IPS-11a (cell line): ENCODE data around the gene MYOD1.

Experiments used
- H3K4me3 ChIP-seq: one replicate; pipeline ENCODE4 v1.5.1; 2013; ENCODE audit warnings: low read depth, low read length, control low read depth

Gene MYOD1

DNA sequence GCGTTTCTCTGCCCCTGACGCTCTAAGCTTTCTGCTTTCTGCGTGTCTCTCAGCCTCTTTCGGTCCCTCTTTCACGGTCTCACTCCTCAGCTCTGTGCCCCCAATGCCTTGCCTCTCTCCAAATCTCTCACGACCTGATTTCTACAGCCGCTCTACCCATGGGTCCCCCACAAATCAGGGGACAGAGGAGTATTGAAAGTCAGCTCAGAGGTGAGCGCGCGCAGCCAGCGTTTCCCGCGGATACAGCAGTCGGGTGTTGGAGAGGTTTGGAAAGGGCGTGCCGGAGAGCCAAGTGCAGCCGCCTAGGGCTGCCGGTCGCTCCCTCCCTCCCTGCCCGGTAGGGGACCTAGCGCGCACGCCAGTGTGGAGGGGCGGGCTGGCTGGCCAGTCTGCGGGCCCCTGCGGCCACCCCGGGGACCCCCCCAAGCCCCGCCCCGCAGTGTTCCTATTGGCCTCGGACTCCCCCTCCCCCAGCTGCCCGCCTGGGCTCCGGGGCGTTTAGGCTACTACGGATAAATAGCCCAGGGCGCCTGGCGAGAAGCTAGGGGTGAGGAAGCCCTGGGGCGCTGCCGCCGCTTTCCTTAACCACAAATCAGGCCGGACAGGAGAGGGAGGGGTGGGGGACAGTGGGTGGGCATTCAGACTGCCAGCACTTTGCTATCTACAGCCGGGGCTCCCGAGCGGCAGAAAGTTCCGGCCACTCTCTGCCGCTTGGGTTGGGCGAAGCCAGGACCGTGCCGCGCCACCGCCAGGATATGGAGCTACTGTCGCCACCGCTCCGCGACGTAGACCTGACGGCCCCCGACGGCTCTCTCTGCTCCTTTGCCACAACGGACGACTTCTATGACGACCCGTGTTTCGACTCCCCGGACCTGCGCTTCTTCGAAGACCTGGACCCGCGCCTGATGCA lies at the start of gene MYOD1:
MYOD1 (plus strand) TSS at position 544 of the 910 bp plus-strand sequence; CDS start at position 756, 212 bp downstream.
- peak within 1 kb of the TSS; percentile 13 for H3K4me3 ChIP-seq

DNA sequence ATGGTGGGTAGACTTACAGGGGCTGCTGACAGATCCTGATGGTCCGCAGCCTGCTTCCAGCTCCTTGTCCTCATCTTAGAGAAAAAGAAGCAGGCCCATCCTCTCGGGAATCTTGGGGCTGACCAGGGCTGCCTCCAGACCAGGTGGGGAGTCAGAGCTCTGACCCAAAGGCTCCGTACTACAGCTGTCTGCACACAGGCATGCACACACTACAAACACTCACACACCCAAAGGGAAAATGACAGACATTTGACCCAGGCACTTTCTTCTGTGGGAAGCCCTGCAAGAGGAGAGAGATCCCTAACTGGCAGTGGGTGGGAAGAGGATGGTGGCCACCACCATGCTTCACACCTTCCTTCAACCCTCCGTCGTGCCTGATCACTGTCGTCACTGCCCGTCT lies 46.9 kb upstream of the MYOD1 start:
- H3K4me3 ChIP-seq, result no peak overlapping the region

DNA sequence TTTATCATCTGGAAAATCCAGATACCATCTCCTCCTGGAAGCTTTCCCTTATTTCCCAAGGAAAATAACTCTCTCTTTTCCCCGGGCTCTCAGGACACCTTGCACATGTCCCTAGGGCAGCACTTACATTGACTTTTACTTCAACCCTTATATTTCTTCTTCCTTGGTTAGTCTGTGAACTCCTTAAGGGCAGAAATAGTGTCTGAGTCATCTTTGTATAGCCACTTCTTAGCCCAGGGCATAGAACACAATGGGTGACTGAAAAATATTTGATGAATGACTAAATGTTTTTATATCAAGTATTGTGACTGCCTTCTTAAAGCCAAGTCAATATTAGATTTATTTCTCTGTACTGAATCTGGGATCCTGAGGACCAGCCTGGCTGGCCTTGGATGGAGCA lies 45.4 kb upstream of the MYOD1 start:
- no peak overlapping the region for H3K4me3 ChIP-seq

DNA sequence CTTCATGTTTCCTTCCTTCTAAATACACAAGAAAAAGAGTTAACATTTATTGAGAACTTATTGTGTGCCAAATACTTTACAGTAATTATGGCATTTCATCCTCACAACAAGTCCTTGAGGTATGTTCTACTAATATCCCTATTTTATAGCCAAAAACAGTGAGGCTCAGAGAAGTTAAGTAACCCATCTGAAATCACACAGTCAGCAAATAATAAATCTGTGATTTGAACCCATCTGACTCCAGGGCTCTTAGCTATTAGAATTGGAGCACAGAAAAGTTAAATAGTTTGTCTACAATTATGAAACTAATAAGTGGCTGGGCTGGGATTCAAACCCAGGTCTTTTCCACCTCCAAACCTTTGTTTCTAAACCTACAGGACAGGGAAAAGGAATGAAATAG lies 36.5 kb upstream of the MYOD1 start:
- H3K4me3 ChIP-seq, result no peak overlapping the region

DNA sequence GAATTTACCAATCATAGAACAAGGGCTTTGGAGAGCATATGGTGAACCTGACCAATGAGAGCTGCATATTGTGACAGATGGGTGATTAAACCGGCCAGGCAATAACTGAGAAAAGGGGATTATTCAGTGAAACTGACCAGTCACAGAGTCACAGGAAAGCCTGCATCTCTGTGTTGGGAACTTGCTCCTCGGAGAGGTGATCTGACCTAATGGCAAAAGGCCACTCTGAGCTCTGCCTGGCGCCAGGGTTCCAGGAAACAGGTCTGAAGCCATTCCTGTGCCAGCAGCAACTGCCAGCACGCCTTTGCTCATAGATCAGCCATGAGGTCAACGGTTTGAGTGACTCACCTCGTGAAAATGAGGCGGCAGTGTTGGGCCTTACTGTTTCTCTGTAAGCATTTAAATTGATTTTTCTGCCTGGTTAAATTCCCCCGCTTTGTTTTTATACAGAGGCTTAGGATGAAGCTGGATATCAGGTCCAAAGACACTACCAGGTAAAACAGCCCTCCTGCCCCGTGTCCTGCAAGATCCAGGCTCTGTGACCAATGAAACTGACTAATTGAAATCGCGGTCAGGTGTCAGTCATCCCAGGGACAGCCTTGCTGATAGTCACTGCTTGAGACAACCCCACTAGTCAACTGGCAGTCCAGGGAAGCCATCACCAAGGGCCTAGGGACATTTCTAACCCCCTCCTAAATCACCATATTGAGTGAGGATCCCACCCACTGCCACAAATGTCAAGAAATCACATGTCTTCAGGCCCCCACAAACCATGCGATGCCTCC lies 35.8 kb upstream of the MYOD1 start:
- no peak overlapping the region for H3K4me3 ChIP-seq

DNA sequence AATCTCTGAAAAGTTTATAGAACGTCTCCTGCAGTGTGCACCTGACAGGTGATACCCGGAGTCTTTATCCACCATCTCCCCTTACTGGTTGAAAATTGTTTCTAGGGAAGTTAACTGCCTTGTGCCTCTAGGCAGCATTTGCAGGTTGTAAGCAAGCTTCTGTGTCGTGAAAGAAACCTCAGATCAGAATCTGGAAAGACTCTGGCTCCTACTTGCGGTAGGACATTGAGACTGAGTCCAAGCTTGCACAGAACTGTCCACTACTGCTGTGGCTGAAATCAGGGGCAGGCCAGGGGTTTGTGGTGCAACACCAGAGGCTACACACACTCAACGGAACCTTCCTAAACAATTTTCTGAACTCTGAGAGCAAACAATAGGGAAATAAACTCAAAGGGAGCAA lies 34.8 kb upstream of the MYOD1 start:
- H3K4me3 ChIP-seq, result no peak overlapping the region

DNA sequence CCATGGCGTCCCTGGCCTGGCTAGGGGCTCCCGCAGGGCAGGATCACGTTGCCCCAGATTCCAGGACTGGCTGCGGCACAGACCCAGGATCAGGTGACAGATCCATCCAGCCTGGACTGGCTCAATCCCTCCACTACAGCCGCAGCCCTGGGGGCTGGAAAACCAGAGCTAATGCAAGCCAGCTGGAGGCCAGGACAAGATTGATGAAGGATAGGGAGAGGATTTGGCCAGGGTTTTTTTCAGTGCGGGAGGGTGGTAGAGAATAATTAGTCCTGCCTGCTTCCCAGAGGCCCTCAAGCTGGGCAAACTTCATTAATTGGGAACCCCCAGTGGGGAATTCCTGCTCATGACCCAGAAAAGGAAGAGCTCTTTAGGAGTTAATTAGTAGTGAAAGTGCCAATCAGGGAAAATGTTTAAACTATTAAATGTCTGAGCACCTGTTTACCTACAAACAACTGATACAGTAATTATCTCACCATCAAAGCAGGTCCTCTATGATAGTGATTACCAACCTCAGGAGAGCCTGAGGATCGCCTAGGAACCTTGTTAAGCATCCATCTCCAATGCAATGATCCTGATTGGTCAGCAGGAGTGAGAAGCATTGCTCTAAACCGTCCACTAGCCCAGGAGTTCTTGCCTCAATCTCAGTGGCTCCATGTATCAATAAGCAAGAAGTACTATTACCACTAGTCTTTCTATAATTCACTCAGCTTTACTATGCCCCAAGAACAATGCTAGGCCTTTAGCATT lies 33.0 kb upstream of the MYOD1 start:
- H3K4me3 ChIP-seq, result no peak overlapping the region

DNA sequence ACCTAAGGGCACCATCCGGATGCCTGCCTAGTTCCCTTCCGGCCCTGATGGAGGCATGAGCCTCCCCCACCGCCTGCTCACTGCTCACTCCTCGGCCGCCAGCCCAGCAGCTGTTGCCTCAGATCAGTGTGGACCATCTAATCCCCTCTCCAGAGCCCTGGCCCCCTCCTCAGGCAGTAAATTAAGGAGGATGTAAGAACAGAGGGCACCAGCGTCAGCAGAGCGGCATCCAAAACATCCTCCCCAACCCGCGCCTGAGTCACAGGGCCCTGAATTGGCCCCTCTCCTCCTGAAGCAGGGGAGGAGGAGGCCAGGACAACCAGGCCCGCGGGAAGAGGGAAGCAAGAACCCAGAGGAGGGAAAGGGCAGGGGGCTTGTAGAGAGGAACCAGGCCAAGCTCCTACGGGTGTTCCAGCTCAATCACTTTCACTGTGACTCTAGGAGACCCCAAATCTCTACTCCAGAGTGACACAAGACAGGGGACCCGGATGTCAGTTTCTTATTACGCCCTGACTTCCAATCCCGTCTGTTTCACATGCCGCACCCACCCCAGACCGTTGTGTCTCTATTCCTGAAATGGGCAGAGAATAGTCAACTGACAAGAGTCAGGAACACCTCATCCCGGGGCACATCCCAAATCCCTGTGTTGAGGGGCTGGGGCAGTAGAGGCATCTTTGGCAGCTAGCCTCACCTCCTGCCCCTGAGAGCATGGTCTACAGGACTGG lies 31.3 kb upstream of the MYOD1 start:
- H3K4me3 ChIP-seq, result no peak overlapping the region

DNA sequence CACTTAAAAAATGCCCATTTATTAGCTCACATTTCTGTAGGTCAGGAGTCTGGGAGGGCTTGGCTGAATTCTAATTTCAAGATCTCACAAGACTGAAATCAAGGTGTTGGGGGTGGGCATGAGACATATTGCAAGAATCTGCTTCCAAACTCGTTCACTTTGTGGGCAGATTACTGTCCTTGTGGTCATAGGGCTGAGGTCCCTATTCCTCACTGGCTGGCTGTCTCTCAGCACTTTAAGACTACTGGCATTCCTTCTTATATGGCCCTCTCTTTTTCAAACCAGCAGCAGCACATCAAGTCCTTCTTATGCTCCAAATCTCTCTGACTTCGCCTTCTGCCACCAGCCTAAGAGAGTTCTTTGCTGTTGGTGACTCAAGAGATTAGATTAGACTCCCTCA lies 27.8 kb upstream of the MYOD1 start:
- H3K4me3 ChIP-seq, result no peak overlapping the region

DNA sequence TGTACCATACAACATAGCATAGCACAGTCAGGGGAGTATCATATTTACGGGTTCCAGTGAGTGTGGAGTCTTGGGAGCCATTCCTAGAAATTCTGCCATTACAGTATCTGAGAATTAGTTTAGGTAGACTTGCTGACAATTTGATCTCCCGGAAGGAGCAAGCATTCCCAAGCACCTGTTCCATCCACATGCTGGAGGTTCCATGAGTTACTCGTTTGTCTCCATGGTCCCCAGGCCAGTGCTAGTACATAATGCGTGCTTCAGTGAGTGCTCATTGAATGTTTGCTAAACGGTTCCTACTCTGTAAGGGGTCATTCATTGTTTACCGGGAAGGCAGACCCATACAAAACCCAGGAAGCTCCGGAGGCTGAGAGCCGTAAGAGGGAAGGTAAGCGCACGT lies 27.4 kb upstream of the MYOD1 start:
- H3K4me3 ChIP-seq, result no peak overlapping the region

DNA sequence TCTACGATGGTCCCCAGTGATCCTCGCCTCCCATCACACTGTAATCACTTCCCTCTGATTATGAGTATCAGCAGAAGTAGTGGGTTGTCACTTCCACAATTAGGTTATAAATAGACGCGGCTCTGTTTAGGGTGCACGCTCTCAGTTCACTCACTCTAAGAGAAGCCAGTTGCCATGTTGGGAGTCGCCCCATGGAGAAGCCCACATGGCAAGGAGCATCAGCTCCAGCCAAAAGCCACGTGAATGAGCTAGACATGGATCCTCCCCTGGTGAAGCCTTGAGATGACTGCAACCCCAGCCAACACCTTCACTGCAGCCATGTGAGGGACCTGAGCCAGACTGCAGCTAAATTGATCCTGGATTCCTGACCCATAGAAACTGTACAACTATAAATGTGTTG lies 26.4 kb upstream of the MYOD1 start:
- no peak overlapping the region for H3K4me3 ChIP-seq

DNA sequence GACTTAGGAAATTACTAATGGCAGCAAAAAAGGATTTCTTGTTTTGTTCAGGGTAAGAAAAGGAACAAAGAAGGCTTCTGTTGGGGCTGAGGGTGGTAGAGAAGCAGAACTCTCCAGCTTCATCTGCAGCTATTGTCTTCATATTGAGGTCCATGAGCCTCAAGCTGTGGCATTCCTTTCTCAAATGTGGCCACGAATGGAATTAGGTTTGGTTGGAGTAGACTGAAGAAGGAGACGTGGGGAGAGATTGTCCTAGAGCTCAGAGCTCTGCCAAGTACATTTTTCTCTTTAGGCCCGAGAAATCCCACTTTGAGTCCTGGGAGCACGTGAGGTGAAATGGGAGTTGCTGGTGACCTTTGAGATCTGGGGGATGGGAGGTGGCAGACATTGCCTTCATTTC lies 25.8 kb upstream of the MYOD1 start:
- no peak overlapping the region for H3K4me3 ChIP-seq

DNA sequence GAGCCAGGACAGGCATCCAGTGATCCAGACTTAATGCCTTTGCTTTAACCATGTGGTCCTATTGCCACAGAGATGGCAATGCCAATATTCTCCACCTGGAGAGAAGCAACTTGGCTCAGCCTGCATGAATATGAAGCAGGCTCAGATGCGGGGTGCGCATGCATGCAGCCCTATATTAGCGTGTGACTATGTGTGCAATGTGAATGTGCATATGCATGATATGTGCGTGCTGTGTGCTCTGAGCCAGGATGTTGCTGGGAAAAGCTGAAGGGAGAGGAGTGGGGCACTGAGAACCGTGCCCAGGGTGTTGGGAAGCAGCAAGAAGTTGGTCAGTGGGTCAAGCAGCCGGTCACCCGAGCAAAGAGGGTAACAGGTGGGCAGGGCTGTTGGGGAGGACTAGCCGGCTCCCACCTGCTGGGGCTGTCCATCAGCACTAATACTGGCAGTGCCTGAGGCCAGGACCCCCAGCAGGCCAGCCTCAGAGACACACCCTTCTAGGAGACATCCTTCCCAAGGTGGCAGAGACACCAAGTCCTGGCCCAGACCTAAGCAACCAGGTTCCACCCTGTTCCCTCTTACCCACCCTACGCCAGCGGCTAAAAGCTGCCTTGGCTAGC lies 24.8 kb upstream of the MYOD1 start:
- no peak overlapping the region for H3K4me3 ChIP-seq

DNA sequence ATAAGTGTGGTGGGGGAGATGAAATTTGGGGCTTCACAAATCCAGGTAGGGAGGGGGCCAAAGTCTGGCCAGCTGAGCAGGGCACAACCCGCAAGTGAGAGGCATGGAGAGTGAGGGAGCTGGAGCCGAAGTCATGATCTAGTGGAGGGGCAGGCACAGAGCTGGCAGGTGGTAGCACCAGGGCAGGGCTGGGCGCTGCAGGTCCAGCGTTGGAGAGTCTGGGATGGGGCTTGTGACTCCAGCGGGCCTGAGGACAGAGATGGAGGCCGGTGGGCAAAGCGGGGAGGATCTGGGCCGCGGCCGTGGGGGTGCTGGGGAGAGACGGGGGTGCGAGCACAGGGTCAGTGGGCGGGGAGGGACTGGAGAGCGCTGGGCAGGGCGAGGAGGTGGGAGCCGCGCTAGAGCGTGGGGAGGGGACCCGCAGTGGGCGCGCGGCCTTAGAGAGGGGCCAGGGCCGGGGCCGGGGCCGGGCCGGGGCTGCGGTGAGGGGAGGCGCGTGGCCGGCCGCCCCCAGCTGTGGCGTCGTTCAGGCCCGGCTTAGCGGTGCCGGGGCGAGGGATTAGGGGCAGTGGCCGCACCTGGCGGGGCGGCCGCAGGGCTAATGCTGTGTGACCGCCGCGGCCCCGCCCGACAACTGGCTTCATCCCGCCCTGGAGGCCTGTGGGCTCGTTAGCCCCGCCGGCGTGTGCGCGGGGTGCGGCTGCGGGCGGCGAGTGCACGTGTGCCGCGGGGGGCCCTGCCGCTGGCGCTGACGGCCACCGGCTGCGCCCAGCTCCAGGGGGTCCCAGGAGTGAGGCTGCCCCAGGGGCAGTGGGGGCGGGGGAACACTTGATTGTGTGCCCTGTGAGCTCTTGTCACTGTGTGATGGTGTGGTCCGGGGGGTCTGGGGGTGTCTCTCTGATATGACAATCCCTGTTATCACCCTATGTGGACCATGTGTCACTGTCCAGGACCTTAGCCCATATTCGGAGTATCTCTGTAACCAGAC lies 23.6 kb upstream of the MYOD1 start:
- peak overlapping the region; percentile 4 for H3K4me3 ChIP-seq

DNA sequence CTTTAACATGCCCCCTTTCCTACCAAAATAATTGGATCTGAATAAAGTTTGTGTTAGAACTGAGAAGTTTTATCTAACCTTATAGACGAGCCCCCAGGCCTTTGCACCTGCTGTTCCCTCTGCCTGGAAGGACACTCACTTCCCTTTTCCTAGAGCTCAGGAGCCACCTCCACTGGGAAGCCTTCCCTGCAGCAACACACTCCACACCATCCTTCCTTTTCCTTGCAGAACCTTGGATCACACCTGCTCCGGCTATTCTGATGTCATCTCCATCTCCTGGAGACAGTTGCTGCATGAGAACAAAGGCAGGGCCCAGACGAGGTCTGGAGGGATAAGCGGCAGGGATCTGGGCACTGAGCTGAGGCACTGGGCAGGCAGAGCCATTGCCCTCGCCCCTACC lies 22.6 kb upstream of the MYOD1 start:
- H3K4me3 ChIP-seq, result no peak overlapping the region

DNA sequence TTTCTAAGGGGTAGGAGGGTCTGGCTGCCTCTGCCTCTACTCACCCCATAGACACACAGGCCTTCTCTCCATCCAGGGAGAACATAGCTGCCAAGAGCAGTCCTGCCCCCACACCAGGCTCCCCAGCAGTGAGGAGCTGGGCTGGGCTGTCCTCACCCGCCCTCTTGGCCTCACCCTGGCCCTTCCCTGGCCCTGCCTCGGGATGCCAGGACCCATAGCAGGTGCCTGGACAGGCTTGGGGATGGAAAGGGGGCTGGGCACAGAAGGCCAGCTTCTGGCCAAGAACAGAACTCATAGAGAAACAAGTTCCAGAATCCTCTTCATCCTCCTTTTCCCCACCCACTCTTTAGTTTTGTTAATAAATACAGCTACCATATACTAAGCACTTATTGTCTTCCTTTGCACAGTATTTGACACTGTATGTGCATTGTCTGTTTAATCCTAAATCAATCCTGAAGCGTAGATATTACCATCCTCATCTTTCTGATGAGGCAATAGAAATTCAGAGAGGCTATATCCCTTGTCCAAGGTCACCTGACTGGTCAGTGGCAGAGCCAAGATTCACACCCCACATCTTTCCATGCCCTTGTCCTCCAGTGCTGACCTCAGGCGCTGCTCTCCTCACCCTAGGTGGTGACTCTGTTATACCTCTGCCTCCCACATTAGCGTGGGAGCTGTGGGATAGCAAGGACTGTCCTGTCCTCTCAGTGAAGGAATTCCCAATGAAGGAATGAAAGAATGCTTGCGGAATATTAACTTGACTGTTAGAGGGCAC lies 22.0 kb upstream of the MYOD1 start:
- no peak overlapping the region for H3K4me3 ChIP-seq

DNA sequence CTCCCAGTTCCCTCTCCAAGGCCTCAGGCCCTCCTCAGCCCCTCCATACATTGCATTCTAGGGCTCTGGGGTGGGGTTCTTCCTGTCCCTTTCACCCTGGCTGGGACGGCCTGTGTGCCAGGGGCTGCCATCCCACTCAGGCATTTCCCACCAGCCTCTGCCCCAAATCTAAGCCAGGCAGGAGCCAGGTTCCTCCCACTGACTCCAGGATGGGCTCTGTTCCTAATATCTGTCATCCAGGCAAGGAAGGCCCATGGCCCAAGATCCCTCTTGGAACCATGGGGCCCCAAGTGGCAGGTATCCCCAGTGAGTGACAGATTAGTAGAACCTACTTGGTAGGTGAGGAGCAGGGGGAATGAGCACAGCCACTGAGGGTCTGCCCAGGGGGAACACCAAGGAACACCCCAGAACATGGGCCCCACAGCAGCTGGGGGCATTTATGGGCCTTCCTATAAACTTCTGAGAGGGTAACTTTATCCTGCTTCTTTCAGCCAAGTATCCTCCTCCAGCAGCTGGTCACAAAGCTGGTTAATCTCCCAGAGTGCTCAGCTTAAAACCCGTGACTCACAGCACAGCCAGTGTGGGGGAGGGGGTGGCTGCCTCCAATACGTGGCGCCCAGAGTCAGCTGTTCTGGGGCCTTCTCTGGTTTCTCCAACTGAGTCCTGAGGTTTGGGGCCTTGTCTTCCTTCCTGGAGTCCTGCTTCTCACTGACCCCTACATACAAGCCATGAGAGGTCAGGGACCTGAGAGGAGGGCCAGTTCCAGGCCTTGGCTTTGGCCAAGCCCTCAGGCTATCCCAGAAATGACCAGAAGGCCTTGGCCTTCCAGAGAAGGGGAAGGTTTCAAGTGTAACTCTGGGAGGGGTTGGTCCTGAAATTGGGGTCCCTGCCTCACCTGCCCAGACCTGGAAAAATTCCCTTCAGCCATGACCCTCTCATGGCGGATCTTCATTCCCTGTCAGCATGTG lies 19.9 kb upstream of the MYOD1 start:
- no peak overlapping the region for H3K4me3 ChIP-seq
